H1 (cell line): ENCODE results near the gene SNX32. TPM values are rescaled to one million over a fixed set of nuclear protein-coding genes. Genes with fewer than 3 reads are reported as not detected.
A peak's percentile ranks its signal among the peaks of the same experiment; 100 is the strongest.

Experiments
- CTCF ChIA-PET: fragments of 300-600 bp; sonication (Branson Sonifier 250); formaldehyde crosslinking; loops from one replicate; lab custom pipeline; 2021; ENCODE audit not compliant: partially characterized antibody; lab: Charles Lee
- POLR2A ChIA-PET: fragments of 300-600 bp; sonication (Branson Sonifier 250); formaldehyde crosslinking; loops from one replicate; lab custom pipeline; 2021; ENCODE audit warnings: inconsistent platforms; ENCODE audit not compliant: partially characterized antibody; lab: Charles Lee
- DNase-seq, 2 experiments: peaks; one replicate each; pipeline versions ENCODE4 v3.0.0 to v3.0.0-alpha.2; 2010 to 2022; ENCODE audit warnings: low spot score in 2 of 2, low read depth in 1 of 2, mixed read lengths in 1 of 2
- FAIRE-seq: peaks from 2 replicates; lab custom pipeline; 2011; peaks lifted over from hg19 to GRCh38; lab: Jason Lieb, UNC
- H2AFZ ChIP-seq: 2 replicates; pipeline ENCODE4 v1.8.1; 2012; ENCODE audit warnings: low read length, inconsistent platforms
- H2AK5ac ChIP-seq: 2 replicates; pipeline ENCODE4 v1.6.1; 2013; ENCODE audit warnings: low read depth, low read length
- H2BK120ac ChIP-seq: replicated peaks from 2 replicates; pipeline ENCODE3; 2013; ENCODE audit warnings: low read depth, low read length, inconsistent platforms
- H2BK12ac ChIP-seq: 2 replicates; pipeline ENCODE4 v1.6.1; 2013; ENCODE audit warnings: low read depth, low read length
- H2BK15ac ChIP-seq: 2 replicates; pipeline ENCODE4 v1.6.1; 2013; ENCODE audit warnings: low read length
- H2BK20ac ChIP-seq: 2 replicates; pipeline ENCODE4 v1.6.1; 2013; ENCODE audit warnings: low read length
- H2BK5ac ChIP-seq: 2 replicates; pipeline ENCODE4 v1.6.1; 2013; ENCODE audit warnings: low read depth, low read length
- H3K14ac ChIP-seq: 2 replicates; pipeline ENCODE4 v1.6.1; 2013; ENCODE audit warnings: inconsistent platforms; ENCODE audit not compliant: insufficient read length
- H3K18ac ChIP-seq: 2 replicates; pipeline ENCODE4 v1.6.1; 2013; ENCODE audit warnings: low read length; ENCODE audit errors: extremely low read depth
- H3K23ac ChIP-seq: 2 replicates; pipeline ENCODE4 v1.6.1; 2013; ENCODE audit warnings: inconsistent platforms; ENCODE audit not compliant: insufficient read length
- H3K23me2 ChIP-seq: 2 replicates; pipeline ENCODE4 v1.6.1; 2013; ENCODE audit warnings: low read depth, low read length
- H3K27ac ChIP-seq: 2 replicates; pipeline ENCODE4 v1.6.1; 2011; ENCODE audit warnings: low read depth, low read length, inconsistent platforms
- H3K27me3 ChIP-seq, 4 experiments: replicated peaks in 1 of 4; 1 replicate in 1 of 4; 2 replicates in 3 of 4; pipeline versions ENCODE4 v1.6.1 to v1.8.1; 2011 to 2013; ENCODE audit warnings: low read length in 3 of 4, mild to moderate bottlenecking in 3 of 4, inconsistent platforms in 2 of 4, mixed read lengths in 2 of 4, moderate library complexity in 1 of 4; ENCODE audit not compliant: control insufficient read depth in 3 of 4, insufficient read depth in 3 of 4; ENCODE audit errors: extremely low read depth in 1 of 4
- H3K36me3 ChIP-seq, 4 experiments: 2 replicates each; pipeline versions ENCODE4 v1.6.1 to v1.8.1; 2011 to 2013; ENCODE audit warnings: mild to moderate bottlenecking in 4 of 4, low read length in 3 of 4, moderate library complexity in 2 of 4, control low read depth in 1 of 4, inconsistent platforms in 1 of 4; ENCODE audit not compliant: insufficient read depth in 4 of 4, control insufficient read depth in 2 of 4
- H3K4ac ChIP-seq: replicated peaks from 2 replicates; pipeline ENCODE3; 2013; ENCODE audit warnings: low read length, low read depth, mixed read lengths, inconsistent platforms; ENCODE audit not compliant: insufficient read length
- H3K4me1 ChIP-seq, 4 experiments: replicated peaks in 1 of 4; 1 replicate in 1 of 4; 2 replicates in 3 of 4; pipeline versions ENCODE4 v1.6.1 to v1.8.1; 2011 to 2013; ENCODE audit warnings: low read length in 3 of 4, inconsistent platforms in 2 of 4, mixed read lengths in 1 of 4; ENCODE audit not compliant: insufficient read depth in 4 of 4, control insufficient read depth in 3 of 4
- H3K4me2 ChIP-seq, 2 experiments: 2 replicates each; pipeline versions ENCODE4 v1.6.1 to v1.8.1; 2011 to 2013; ENCODE audit warnings: low read depth in 2 of 2, low read length in 2 of 2, control low read depth in 1 of 2, inconsistent platforms in 1 of 2, mild to moderate bottlenecking in 1 of 2; ENCODE audit not compliant: insufficient read depth in 1 of 2
- H3K4me3 ChIP-seq, 4 experiments: fragments of 200-600, 300-600 bp in 1 of 4; sonication (generic), shearing (Covaris generic), sonication (Bioruptor Twin) in 1 of 4; 2 replicates each; pipeline versions ENCODE4 v1.5.1 to v1.8.1; 2011 to 2016; ENCODE audit warnings: low read length in 4 of 4, low read depth in 3 of 4, control low read depth in 2 of 4, inconsistent platforms in 2 of 4, mild to moderate bottlenecking in 2 of 4, mixed read lengths in 1 of 4, moderate library complexity in 1 of 4; ENCODE audit not compliant: insufficient read depth in 2 of 4; ENCODE audit errors: extremely low read depth in 1 of 4
- H3K56ac ChIP-seq: replicated peaks from 2 replicates; pipeline ENCODE3; 2013; ENCODE audit warnings: low read depth, mild to moderate bottlenecking, mixed read lengths, low read length, inconsistent platforms; ENCODE audit not compliant: insufficient read length
- H3K79me1 ChIP-seq: 2 replicates; pipeline ENCODE4 v1.6.1; 2013; ENCODE audit warnings: low read depth, low read length, control low read depth
- H3K79me2 ChIP-seq, 2 experiments: 2 replicates each; pipeline versions ENCODE4 v1.6.1 to v1.8.1; 2012 to 2013; ENCODE audit warnings: low read length in 2 of 2, mild to moderate bottlenecking in 2 of 2, inconsistent platforms in 1 of 2; ENCODE audit not compliant: insufficient read depth in 2 of 2, control insufficient read depth in 1 of 2
- H3K9ac ChIP-seq, 4 experiments: replicated peaks in 1 of 4; 1 replicate in 1 of 4; 2 replicates in 3 of 4; pipeline versions ENCODE4 v1.6.1 to v1.8.1; 2011 to 2013; ENCODE audit warnings: low read depth in 3 of 4, low read length in 3 of 4, control low read depth in 2 of 4, mild to moderate bottlenecking in 2 of 4, moderate library complexity in 2 of 4, inconsistent platforms in 1 of 4; ENCODE audit errors: extremely low read depth in 1 of 4
- H3K9me3 ChIP-seq, 2 experiments: 2 replicates each; pipeline versions ENCODE4 v1.6.1 to v1.8.1; 2012 to 2013; ENCODE audit warnings: mild to moderate bottlenecking in 2 of 2, moderate library complexity in 2 of 2, control low read depth in 1 of 2, inconsistent platforms in 1 of 2, low read depth in 1 of 2, low read length in 1 of 2, mixed read lengths in 1 of 2; ENCODE audit not compliant: insufficient read depth in 2 of 2
- H4K20me1 ChIP-seq, 2 experiments: replicated peaks in 1 of 2; 2 replicates each; pipeline versions ENCODE3 to v1.8.1; 2011 to 2013; ENCODE audit warnings: inconsistent platforms in 2 of 2, low read length in 2 of 2, mild to moderate bottlenecking in 1 of 2; ENCODE audit not compliant: insufficient read depth in 2 of 2, control insufficient read depth in 1 of 2
- H4K5ac ChIP-seq: 2 replicates; pipeline ENCODE4 v1.6.1; 2013; ENCODE audit warnings: low read length, low read depth, mixed read lengths, inconsistent platforms; ENCODE audit not compliant: insufficient read length
- H4K8ac ChIP-seq: 2 replicates; pipeline ENCODE4 v1.8.0; 2013; ENCODE audit warnings: mild to moderate bottlenecking, moderate library complexity, low read length, inconsistent platforms; ENCODE audit not compliant: insufficient read depth; ENCODE audit errors: extremely low read depth
- H4K91ac ChIP-seq: replicated peaks from 2 replicates; pipeline ENCODE3; 2013; ENCODE audit warnings: low read length, mixed read lengths, inconsistent platforms; ENCODE audit not compliant: insufficient read length
- ASH2L ChIP-seq: fragments of 200-600, 300-600 bp; sonication (generic); IDR thresholded peaks from one replicate; pipeline ENCODE4 v1.7.1; 2017; ENCODE audit warnings: low read length
- EZH2 ChIP-seq: fragments of 200-600 bp; sonication (generic); IDR thresholded peaks from 2 replicates; pipeline ENCODE4 v1.7.1; 2012; ENCODE audit warnings: low read depth, mild to moderate bottlenecking, moderate library complexity, low read length, inconsistent platforms; ENCODE audit not compliant: severe bottlenecking
- GABPA ChIP-seq: IDR thresholded peaks from 2 replicates; pipeline ENCODE4 v1.6.1; 2011; ENCODE audit warnings: mild to moderate bottlenecking, low read length, moderate library complexity, borderline replicate concordance; ENCODE audit not compliant: insufficient read depth
- KDM1A ChIP-seq: fragments of 200-600, 300-600 bp; sonication (generic); IDR thresholded peaks from 2 replicates; pipeline ENCODE4 v1.7.1; 2016; ENCODE audit warnings: mild to moderate bottlenecking, low read length, borderline replicate concordance
- POLR2A ChIP-seq, 2 experiments: IDR thresholded peaks; 1 replicate in 1 of 2; 2 replicates in 1 of 2; pipeline ENCODE4 v1.6.1; 2011; ENCODE audit warnings: low read depth in 2 of 2, low read length in 2 of 2, mild to moderate bottlenecking in 2 of 2; ENCODE audit errors: control extremely low read depth in 1 of 2
- RNF2 ChIP-seq: fragments of 200-900, 300-1000 bp; sonication (generic); IDR thresholded peaks from 2 replicates; pipeline ENCODE4 v1.7.1; 2016; ENCODE audit warnings: borderline replicate concordance, low read depth, mild to moderate bottlenecking, antibody characterized with exemption, low read length; ENCODE audit not compliant: poor library complexity, severe bottlenecking; ENCODE audit errors: missing control alignments
- RXRA ChIP-seq: IDR thresholded peaks from 2 replicates; pipeline ENCODE4 v1.6.1; 2011; ENCODE audit warnings: low read depth, mild to moderate bottlenecking, low read length, moderate library complexity; ENCODE audit not compliant: insufficient read depth
- WGBS, 2 experiments: shearing (Covaris generic) in 1 of 2; methylation state at CpG; one replicate each; pipeline versions ENCODE4 v1.1.6 to v1.1.7; 2013 to 2015; ENCODE audit warnings: low lambda C conversion rate in 2 of 2, mixed read lengths in 2 of 2, inconsistent platforms in 1 of 2, low coverage in 1 of 2, missing lambda C conversion rate in 1 of 2; ENCODE audit not compliant: insufficient replicate concordance in 2 of 2, insufficient coverage in 1 of 2, insufficient read length in 1 of 2; ENCODE audit errors: extremely low coverage in 1 of 2, missing lambda C conversion rate in 1 of 2; 5-methylcytosine and 5-hydroxymethylcytosine counted together
- polyA plus RNA-seq, 7 experiments: library from polyadenylated mRNA; depleted of rRNA in 3 of 7; stranded (reverse) in 5 of 7; unstranded in 2 of 7; fragments of >200 nt in 5 of 7; fragments of 200-250 nt in 2 of 7; gene quantifications; 1 replicate in 5 of 7; 2 replicates in 1 of 7; 4 replicates in 1 of 7; pipeline versions ENCODE4 v1.2.1 to v1.2.3, GENCODE V29; 2011 to 2013; ENCODE audit warnings: missing spikeins in 2 of 7, mixed read lengths in 2 of 7
- total RNA-seq: library from RNA; stranded (reverse); fragmentation: NEBNext Ultra II Directional; extraction: Animal tissue kit (Norgen Biotek cat#: 25700); gene quantifications from 2 replicates; pipeline ENCODE4 v1.2.1, GENCODE V29; 2021

Gene SNX32
- total and polyA plus RNA-seq, 2 of the 8 experiments (the other 6 are each of a cell fraction or from before 2014, with no cell fraction given): 0.76 to 2.2 TPM

- H3K56ac ChIP-seq: no peak overlapping the region
- peak overlapping the region; percentile 63; the same call in 1 of the 2 replicates for H2BK5ac ChIP-seq
- no peak overlapping the region for H3K14ac ChIP-seq
- peak overlapping the region; percentile 84; the same call in 1 of the 2 replicates for H2BK12ac ChIP-seq
- peak overlapping the region; percentile 60; the same call in 1 of the 2 replicates for H3K18ac ChIP-seq
- no peak overlapping the region for H2AFZ ChIP-seq
- WGBS, 2 experiments: 79% methylated on average over 13 of the region's 14 CpGs; no CpG with 5 or more reads in 1 of the 2 experiments
- FAIRE-seq: no peak
- POLR2A ChIA-PET: interaction anchor here (0.6 to 3.6 kb wide), 9 partner anchors 8 to 70 kb away, joined by 3 to 20 read pairs (median 6); partner anchors contain the start of gene MUS81
- H4K5ac ChIP-seq: no peak overlapping the region
- 0 out of 2 replicates have a peak overlapping the region, but pooled peaks have one; percentile 45 for H4K8ac ChIP-seq
- CTCF ChIA-PET: interaction anchor here (0.6 to 12.7 kb wide), 22 partner anchors 8 to 164 kb away, joined by 3 to 128 read pairs (median 4); partner anchors contain the start of genes AP5B1 and MUS81
- peaks cover 15% of the 10 kb centered on the region; the same call in 1 of the 2 replicates for H3K23me2 ChIP-seq
- peak overlapping the region; percentile 43; the same call in 1 of the 2 replicates for H2AK5ac ChIP-seq
- no peak for DNase-seq
- peak overlapping the region; percentile 36 for H2BK120ac ChIP-seq
- peaks cover 0 to under 1% (median 0%) of the 10 kb centered on the region in 4 experiments; a peak in 2 of 8 replicates for H3K36me3 ChIP-seq
- no peak overlapping the region for H4K91ac ChIP-seq
- no peaks in the 10 kb centered on the region for H3K9me3 ChIP-seq
- peaks cover 20 to 44% (median 39%) of the 10 kb centered on the region in 4 experiments for H3K27me3 ChIP-seq
- H3K4ac ChIP-seq: peak overlapping the region; percentile 74
- peaks cover 0 to 3% of the 10 kb centered on the region in 2 experiments for H4K20me1 ChIP-seq
- peak overlapping the region; percentile 61; the same call in 1 of the 2 replicates for H2BK15ac ChIP-seq
- H3K79me1 ChIP-seq: 0 out of 2 replicates have a peak, but pooled peaks cover 3% of the 10 kb centered on the region
- TF ChIP-seq EZH2 (no peak), ASH2L (no peak), GABPA (no peak), RNF2 (no peak), POLR2A (IDR thresholded peaks at IDR 0.05; ENCODE audit: control extremely low read depth in 1 of 2, low read depth in 2 of 2, low read length in 2 of 2) (no peak), RXRA (no peak), KDM1A (no peak)
- no peak overlapping the region for H3K27ac ChIP-seq
- H3K9ac ChIP-seq: no peak overlapping the region
- H3K79me2 ChIP-seq: no peaks in the 10 kb centered on the region
- H2BK20ac ChIP-seq: peak overlapping the region; percentile 72; the same call in 1 of the 2 replicates
- H3K4me2 ChIP-seq: peak overlapping the region in 1 of 2 experiments; percentile 83; a peak in 2 of 4 replicates
- H3K23ac ChIP-seq: no peak overlapping the region
- peaks cover 14 to 30% (median 25%) of the 10 kb centered on the region in 4 experiments for H3K4me1 ChIP-seq
- 0 out of 8 replicates have a peak overlapping the region, but pooled peaks of 1 of the 4 experiments have one; percentile 16 for H3K4me3 ChIP-seq
Measured at GRCh38 chr11:65789230-65790103, 44.3 kb upstream of the SNX32 start.
